Brain microvascular endothelial cell (primary cell): ENCODE measurements around the gene NOSIP.

Experiments
- DNase-seq: peaks from one replicate; pipeline ENCODE4 v3.0.0-alpha.2; 2020
- H3K27ac ChIP-seq: fragments of 250-450 bp; sonication (Bioruptor Pico); 2 replicates; pipeline ENCODE4 v1.5.1; 2020; ENCODE audit warnings: mild to moderate bottlenecking, moderate library complexity
- H3K27me3 ChIP-seq: fragments of 250-450 bp; sonication (Bioruptor Pico); replicated peaks from 2 replicates; pipeline ENCODE4 v1.5.1; 2020; ENCODE audit warnings: mild to moderate bottlenecking
- H3K36me3 ChIP-seq: fragments of 250-450 bp; sonication (Bioruptor Pico); replicated peaks from 2 replicates; pipeline ENCODE4 v1.5.1; 2020; ENCODE audit warnings: mild to moderate bottlenecking
- H3K4me3 ChIP-seq: 2 replicates; pipeline ENCODE4 v1.5.1; 2011; ENCODE audit warnings: low read depth, mild to moderate bottlenecking, control low read depth, low read length, moderate library complexity
- CTCF ChIP-seq: IDR thresholded peaks from 2 replicates; pipeline ENCODE4 v1.5.1; 2011; ENCODE audit warnings: low read depth, mild to moderate bottlenecking, moderate library complexity, low read length, control low read depth, inconsistent platforms; ENCODE audit errors: missing control alignments
- in situ Hi-C: cut with HindIII; loops from 2 replicates; pipeline ENCODE4 v1.10.0; 2017; ENCODE audit warnings: low sequenced_read_pairs, low pct_ligation_motif_present

NOSIP gene

GRCh38 chr19:49556412-49557398 is 23.7 kb downstream of the NOSIP start:
- no peak overlapping the region for H3K4me3 ChIP-seq
- no peak for TF ChIP-seq CTCF
- in situ Hi-C loops, result no loop called here
- peaks cover 48% of the 10 kb centered on the region for H3K36me3 ChIP-seq
- DNase-seq, result no peak
- no peaks in the 10 kb centered on the region for H3K27me3 ChIP-seq
- H3K27ac ChIP-seq, result no peak overlapping the region

GRCh38 chr19:49555600-49556411 is 24.6 kb downstream of the NOSIP start:
- Histone ChIP-seq H3K27ac (no peak overlapping the region), H3K36me3 (peaks cover 48% of the 10 kb centered on the region), H3K27me3 (no peaks in the 10 kb centered on the region), H3K4me3 (no peak overlapping the region)
- DNase-seq, result no peak
- in situ Hi-C loops, result no loop called here
- TF ChIP-seq CTCF, result no peak

- Histone ChIP-seq H3K36me3 (peaks cover 41% of the 10 kb centered on the region), H3K27me3 (no peaks in the 10 kb centered on the region), H3K4me3 (no peak overlapping the region), H3K27ac (no peak overlapping the region)
- in situ Hi-C loops, result no loop called here
- no peak for TF ChIP-seq CTCF
- no peak for DNase-seq
These were observed 25.6 kb downstream of the NOSIP start for GRCh38 chr19:49554701-49555181.

- no peaks in the 10 kb centered on the region for H3K27me3 ChIP-seq
- H3K36me3 ChIP-seq, result peaks cover 32% of the 10 kb centered on the region
- DNase-seq, result peak; percentile 72
- in situ Hi-C loops, result no loop called here
- no peak overlapping the region for H3K27ac ChIP-seq
- H3K4me3 ChIP-seq, result no peak overlapping the region
- TF ChIP-seq CTCF, result no peak
These were observed 26.7 kb downstream of the NOSIP start for GRCh38 chr19:49553451-49554271.

GRCh38 chr19:49552749-49553148 is 27.6 kb downstream of the NOSIP start:
- no peak for DNase-seq
- Histone ChIP-seq H3K27ac (no peak overlapping the region), H3K4me3 (no peak overlapping the region), H3K36me3 (peaks cover 25% of the 10 kb centered on the region), H3K27me3 (no peaks in the 10 kb centered on the region)
- in situ Hi-C loops, result no loop called here
- no peak for TF ChIP-seq CTCF
